ENCODE results near the gene RIN1.
A peak's percentile ranks its signal among the peaks of the same experiment; 100 is the strongest.

The RIN1 gene

DNA sequence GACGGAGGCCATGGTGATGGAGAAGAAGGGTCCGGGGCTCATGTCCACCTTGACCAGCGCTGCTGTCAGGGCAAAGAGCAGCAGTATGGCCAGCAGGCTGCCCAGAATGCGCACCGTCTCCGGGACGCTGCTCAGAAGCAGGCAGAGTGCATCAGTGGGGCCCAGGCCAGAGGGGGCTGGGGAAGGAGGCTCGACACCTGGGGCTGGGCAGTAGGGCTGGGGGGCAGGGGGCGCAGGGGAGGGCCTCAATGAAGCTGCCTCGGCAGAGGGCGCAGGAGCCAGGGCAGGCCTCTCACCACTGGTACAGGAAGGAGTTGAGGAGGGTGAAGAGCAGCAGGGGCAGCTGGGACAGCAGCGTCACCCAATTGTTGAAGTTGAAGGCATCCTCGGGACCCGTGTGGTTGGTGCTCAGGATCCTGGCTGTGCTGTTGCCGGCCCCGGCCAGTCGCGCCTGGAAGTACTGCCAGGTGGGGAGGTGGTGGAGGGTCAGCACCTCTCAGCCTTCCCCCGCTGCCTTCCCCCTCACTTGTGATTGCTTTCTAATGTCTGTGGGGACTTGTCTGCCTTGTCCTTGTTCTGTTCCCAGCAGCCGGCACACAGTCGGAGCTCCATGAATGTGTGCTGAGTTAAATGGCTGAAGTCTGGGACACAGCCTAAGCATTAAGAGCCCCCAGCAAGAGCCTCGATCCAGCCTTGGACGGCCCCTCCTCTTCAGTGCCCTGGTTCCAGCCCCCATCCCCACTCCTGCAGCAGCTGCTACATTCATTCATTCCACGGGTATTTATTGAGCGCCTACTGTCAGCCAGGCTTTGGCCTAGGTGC lies 33.0 kb upstream of the RIN1 start:
- H3K18ac ChIP-seq (ENCODE audit: low read depth in 1 of 2, low read length in 2 of 2) = no peak overlapping the region
- H2BK5ac ChIP-seq (ENCODE audit: low read depth, low read length, poor library complexity, severe bottlenecking) = no peak overlapping the region
- no peak overlapping the region for H3K4me2 ChIP-seq (ENCODE audit: low read length, poor library complexity, severe bottlenecking)
- 95% methylated on average over 25 of the region's 25 CpGs for WGBS
- no peak overlapping the region for H2AFZ ChIP-seq (ENCODE audit: low read depth, low read length)
- peaks cover 0 to 26% of the 10 kb centered on the region in 2 experiments for H3K27me3 ChIP-seq (ENCODE audit: control insufficient read depth in 1 of 2, insufficient read depth in 1 of 2, low read length in 2 of 2)
- H3K79me1 ChIP-seq (replicated peaks; ENCODE audit: low read length, poor library complexity, severe bottlenecking) = peaks cover 5% of the 10 kb centered on the region
- no peak overlapping the region for H3K4me3 ChIP-seq (ENCODE audit: insufficient read depth in 1 of 2, low read depth in 1 of 2, low read length in 2 of 2)
- H3K9me3 ChIP-seq (ENCODE audit: control insufficient read depth, low read length) = no peaks in the 10 kb centered on the region
- H2BK15ac ChIP-seq (ENCODE audit: low read depth, poor library complexity, severe bottlenecking) = peak overlapping the region; percentile 86
- H3K14ac ChIP-seq (ENCODE audit: low read length in 2 of 2) = no peak overlapping the region
- H2BK120ac ChIP-seq (ENCODE audit: low read depth, low read length) = no peak overlapping the region
- H3K27ac ChIP-seq (ENCODE audit: low read length, poor library complexity, severe bottlenecking) = peak overlapping the region; percentile 18
- peaks cover 30% of the 10 kb centered on the region for H3K4me1 ChIP-seq (ENCODE audit: control insufficient read depth, insufficient read depth, low read depth, low read length)
- H4K8ac ChIP-seq (ENCODE audit: low read length) = no peak overlapping the region
- no peak overlapping the region for H2BK12ac ChIP-seq (ENCODE audit: low read length in 2 of 2)
- peak overlapping the region; percentile 30 for H3K9ac ChIP-seq (ENCODE audit: low read length)
- no peak overlapping the region for H3K4ac ChIP-seq (ENCODE audit: low read depth in 1 of 2, low read length in 2 of 2)
- H4K91ac ChIP-seq (ENCODE audit: low read length) = peak overlapping the region; percentile 40
- no peak for DNase-seq
- peak overlapping the region; percentile 29 for H2AK5ac ChIP-seq (ENCODE audit: low read length, severe bottlenecking)
- H3K23ac ChIP-seq (ENCODE audit: low read length in 2 of 2) = no peak overlapping the region
- peaks cover 0 to 35% of the 10 kb centered on the region in 2 experiments for H3K36me3 ChIP-seq (ENCODE audit: control insufficient read depth in 1 of 2, insufficient read depth in 2 of 2, low read depth in 1 of 2, low read length in 2 of 2)

DNA sequence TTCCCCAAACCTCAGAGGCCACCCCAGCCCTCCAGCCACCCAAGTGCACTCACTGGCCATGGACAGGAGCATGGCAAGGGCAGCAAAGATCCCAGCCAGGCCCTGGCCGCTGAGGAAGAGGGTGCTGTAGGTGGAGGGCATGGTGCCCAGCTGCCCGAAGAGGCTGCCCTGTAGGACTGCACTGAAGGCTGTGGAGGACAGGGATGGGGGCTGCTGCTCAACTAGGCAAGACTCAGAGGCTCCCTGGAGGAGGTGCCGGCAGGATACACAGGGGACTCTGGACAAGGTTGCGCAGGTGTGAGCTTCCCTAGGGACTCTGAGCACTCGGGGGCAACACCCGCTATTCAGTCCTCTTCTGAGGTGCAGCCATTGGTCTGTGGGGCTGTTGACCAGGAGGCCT lies 32.2 kb upstream of the RIN1 start:
- Histone ChIP-seq H2BK120ac (ENCODE audit: low read depth, low read length) (no peak overlapping the region), H3K9ac (ENCODE audit: low read length) (no peak overlapping the region), H3K4me1 (ENCODE audit: control insufficient read depth, insufficient read depth, low read depth, low read length) (peaks cover 32% of the 10 kb centered on the region), H3K4me3 (ENCODE audit: insufficient read depth in 1 of 2, low read depth in 1 of 2, low read length in 2 of 2) (peak overlapping the region in 1 of 2 experiments; percentile 20), H3K36me3 (ENCODE audit: control insufficient read depth in 1 of 2, insufficient read depth in 2 of 2, low read depth in 1 of 2, low read length in 2 of 2) (peaks cover 0 to 39% of the 10 kb centered on the region in 2 experiments), H3K27ac (ENCODE audit: low read length, poor library complexity, severe bottlenecking) (no peak overlapping the region), H3K18ac (ENCODE audit: low read depth in 1 of 2, low read length in 2 of 2) (no peak overlapping the region), H4K91ac (ENCODE audit: low read length) (peak overlapping the region; percentile 65), H3K4ac (ENCODE audit: low read depth in 1 of 2, low read length in 2 of 2) (no peak overlapping the region), H3K79me1 (replicated peaks; ENCODE audit: low read length, poor library complexity, severe bottlenecking) (peaks cover 5% of the 10 kb centered on the region), H2AK5ac (ENCODE audit: low read length, severe bottlenecking) (peak overlapping the region; percentile 17), H2AFZ (ENCODE audit: low read depth, low read length) (no peak overlapping the region), H3K14ac (ENCODE audit: low read length in 2 of 2) (peak overlapping the region in 1 of 2 experiments; percentile 35), H3K4me2 (ENCODE audit: low read length, poor library complexity, severe bottlenecking) (no peak overlapping the region), H3K9me3 (ENCODE audit: control insufficient read depth, low read length) (no peaks in the 10 kb centered on the region), H2BK15ac (ENCODE audit: low read depth, poor library complexity, severe bottlenecking) (no peak overlapping the region), H2BK5ac (ENCODE audit: low read depth, low read length, poor library complexity, severe bottlenecking) (no peak overlapping the region), H3K27me3 (ENCODE audit: control insufficient read depth in 1 of 2, insufficient read depth in 1 of 2, low read length in 2 of 2) (peaks cover 0 to 23% of the 10 kb centered on the region in 2 experiments), H2BK12ac (ENCODE audit: low read length in 2 of 2) (no peak overlapping the region), H4K8ac (ENCODE audit: low read length) (no peak overlapping the region), H3K23ac (ENCODE audit: low read length in 2 of 2) (peak overlapping the region in 1 of 2 experiments; percentile 35)
- 98% methylated on average over 6 of the region's 6 CpGs for WGBS
- no peak for DNase-seq

DNA sequence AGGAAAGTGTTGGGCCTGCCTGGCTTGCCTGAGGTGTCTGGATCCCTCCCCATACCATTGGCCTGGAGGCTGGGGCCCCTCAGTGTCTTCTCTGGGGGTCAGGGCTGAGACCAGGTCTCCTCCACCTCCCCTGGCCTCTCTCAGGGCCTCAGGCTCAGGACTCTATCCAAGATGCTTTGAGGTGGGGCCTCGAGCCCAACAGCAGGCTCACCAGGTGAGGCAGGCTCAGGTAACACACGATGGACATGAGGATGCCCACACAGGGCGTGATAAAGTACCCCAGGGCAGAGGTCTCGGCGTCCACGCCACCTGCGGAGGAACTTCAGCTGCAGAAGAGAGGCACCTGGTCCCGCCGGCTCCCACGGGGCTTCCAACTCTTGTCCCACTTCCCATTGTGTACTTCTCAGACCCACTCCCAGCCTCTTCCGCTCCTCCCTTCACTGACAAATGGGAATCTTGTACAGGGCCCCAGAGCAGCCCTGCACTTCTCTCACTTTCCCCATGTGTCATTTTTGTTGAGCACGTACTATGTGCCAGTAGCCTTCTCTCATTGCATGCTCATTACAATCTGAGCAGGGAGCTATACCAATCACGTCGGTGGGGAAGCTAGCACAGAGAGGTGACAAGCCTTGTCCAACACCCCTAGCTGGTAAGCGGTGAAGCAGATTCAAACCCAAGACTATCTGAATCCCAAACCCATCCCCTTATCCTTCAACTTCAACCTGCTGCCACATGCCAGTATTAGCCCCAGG lies 31.5 kb upstream of the RIN1 start:
- H4K8ac ChIP-seq (ENCODE audit: low read length) = no peak overlapping the region
- H3K36me3 ChIP-seq (ENCODE audit: control insufficient read depth in 1 of 2, insufficient read depth in 2 of 2, low read depth in 1 of 2, low read length in 2 of 2) = peaks cover 0 to 46% of the 10 kb centered on the region in 2 experiments
- H3K27me3 ChIP-seq (ENCODE audit: control insufficient read depth in 1 of 2, insufficient read depth in 1 of 2, low read length in 2 of 2) = peaks cover 0 to 16% of the 10 kb centered on the region in 2 experiments
- H2BK15ac ChIP-seq (ENCODE audit: low read depth, poor library complexity, severe bottlenecking) = no peak overlapping the region
- no peak overlapping the region for H3K14ac ChIP-seq (ENCODE audit: low read length in 2 of 2)
- 96% methylated on average over 15 of the region's 15 CpGs for WGBS
- no peak overlapping the region for H3K4ac ChIP-seq (ENCODE audit: low read depth in 1 of 2, low read length in 2 of 2)
- H3K79me1 ChIP-seq (replicated peaks; ENCODE audit: low read length, poor library complexity, severe bottlenecking) = peaks cover 5% of the 10 kb centered on the region
- no peak overlapping the region for H2BK120ac ChIP-seq (ENCODE audit: low read depth, low read length)
- H3K4me3 ChIP-seq (ENCODE audit: insufficient read depth in 1 of 2, low read depth in 1 of 2, low read length in 2 of 2) = no peak overlapping the region
- no peak overlapping the region for H3K9ac ChIP-seq (ENCODE audit: low read length)
- no peak overlapping the region for H3K18ac ChIP-seq (ENCODE audit: low read depth in 1 of 2, low read length in 2 of 2)
- no peak overlapping the region for H4K91ac ChIP-seq (ENCODE audit: low read length)
- H2AFZ ChIP-seq (ENCODE audit: low read depth, low read length) = no peak overlapping the region
- peaks cover 30% of the 10 kb centered on the region for H3K4me1 ChIP-seq (ENCODE audit: control insufficient read depth, insufficient read depth, low read depth, low read length)
- no peak overlapping the region for H3K27ac ChIP-seq (ENCODE audit: low read length, poor library complexity, severe bottlenecking)
- no peak overlapping the region for H3K4me2 ChIP-seq (ENCODE audit: low read length, poor library complexity, severe bottlenecking)
- H2AK5ac ChIP-seq (ENCODE audit: low read length, severe bottlenecking) = no peak overlapping the region
- H3K23ac ChIP-seq (ENCODE audit: low read length in 2 of 2) = no peak overlapping the region
- H2BK12ac ChIP-seq (ENCODE audit: low read length in 2 of 2) = no peak overlapping the region
- DNase-seq = no peak
- H2BK5ac ChIP-seq (ENCODE audit: low read depth, low read length, poor library complexity, severe bottlenecking) = no peak overlapping the region
- H3K9me3 ChIP-seq (ENCODE audit: control insufficient read depth, low read length) = no peaks in the 10 kb centered on the region

DNA sequence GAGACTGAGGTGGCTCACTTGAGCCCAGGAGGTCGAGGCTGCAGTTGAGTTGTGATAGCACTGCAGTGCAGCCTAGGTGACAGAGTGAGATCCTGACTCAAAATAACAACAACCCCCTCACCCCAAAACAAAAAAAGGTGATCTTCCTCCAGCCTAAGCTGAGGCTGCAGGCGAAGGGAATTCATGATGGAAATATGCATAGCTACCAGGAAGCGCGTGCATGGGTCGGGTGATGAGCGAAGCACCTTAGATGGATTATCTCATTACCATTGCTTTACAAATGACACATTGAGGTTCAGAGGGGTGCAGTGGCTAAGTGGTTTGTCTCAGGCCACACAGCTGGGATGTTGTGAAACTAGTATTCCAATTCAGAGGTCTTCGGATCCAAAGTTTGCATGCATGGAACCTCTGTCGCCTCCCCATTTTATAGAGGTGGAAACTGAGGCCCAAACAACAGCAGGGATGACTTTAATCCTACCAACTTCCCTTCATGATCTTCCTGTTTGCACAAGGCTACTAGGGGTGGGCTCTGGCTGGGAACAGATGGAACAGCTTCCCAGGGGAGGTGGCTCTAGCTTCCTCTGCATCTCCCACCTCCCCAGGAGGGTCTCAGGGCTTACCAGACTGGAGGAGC lies 30.7 kb upstream of the RIN1 start:
- no peak overlapping the region for H2AK5ac ChIP-seq (ENCODE audit: low read length, severe bottlenecking)
- no peak overlapping the region for H2BK120ac ChIP-seq (ENCODE audit: low read depth, low read length)
- H3K36me3 ChIP-seq (ENCODE audit: control insufficient read depth in 1 of 2, insufficient read depth in 2 of 2, low read depth in 1 of 2, low read length in 2 of 2) = peaks cover 0 to 53% of the 10 kb centered on the region in 2 experiments
- H3K79me1 ChIP-seq (replicated peaks; ENCODE audit: low read length, poor library complexity, severe bottlenecking) = peaks cover 5% of the 10 kb centered on the region
- H3K4me3 ChIP-seq (ENCODE audit: insufficient read depth in 1 of 2, low read depth in 1 of 2, low read length in 2 of 2) = no peak overlapping the region
- 96% methylated on average over 8 of the region's 8 CpGs for WGBS
- no peak overlapping the region for H3K4me2 ChIP-seq (ENCODE audit: low read length, poor library complexity, severe bottlenecking)
- H3K4me1 ChIP-seq (ENCODE audit: control insufficient read depth, insufficient read depth, low read depth, low read length) = peaks cover 26% of the 10 kb centered on the region
- H4K8ac ChIP-seq (ENCODE audit: low read length) = no peak overlapping the region
- no peak overlapping the region for H2BK15ac ChIP-seq (ENCODE audit: low read depth, poor library complexity, severe bottlenecking)
- no peaks in the 10 kb centered on the region for H3K9me3 ChIP-seq (ENCODE audit: control insufficient read depth, low read length)
- H3K14ac ChIP-seq (ENCODE audit: low read length in 2 of 2) = no peak overlapping the region
- no peak for DNase-seq
- no peak overlapping the region for H2AFZ ChIP-seq (ENCODE audit: low read depth, low read length)
- no peak overlapping the region for H3K9ac ChIP-seq (ENCODE audit: low read length)
- H3K23ac ChIP-seq (ENCODE audit: low read length in 2 of 2) = no peak overlapping the region
- H2BK5ac ChIP-seq (ENCODE audit: low read depth, low read length, poor library complexity, severe bottlenecking) = no peak overlapping the region
- H2BK12ac ChIP-seq (ENCODE audit: low read length in 2 of 2) = no peak overlapping the region
- H3K4ac ChIP-seq (ENCODE audit: low read depth in 1 of 2, low read length in 2 of 2) = no peak overlapping the region
- peaks cover 0 to 9% of the 10 kb centered on the region in 2 experiments for H3K27me3 ChIP-seq (ENCODE audit: control insufficient read depth in 1 of 2, insufficient read depth in 1 of 2, low read length in 2 of 2)
- H3K27ac ChIP-seq (ENCODE audit: low read length, poor library complexity, severe bottlenecking) = no peak overlapping the region
- H3K18ac ChIP-seq (ENCODE audit: low read depth in 1 of 2, low read length in 2 of 2) = no peak overlapping the region
- H4K91ac ChIP-seq (ENCODE audit: low read length) = no peak overlapping the region

Data from mesenchymal stem cell (in vitro differentiated cells and primary cell).